H1 (cell line): ENCODE measurements around the gene ARHGAP26. TPM values are rescaled to one million over a fixed set of nuclear protein-coding genes. Genes with fewer than 3 reads are reported as not detected.

Experiments
- CTCF ChIA-PET: fragments of 300-600 bp; sonication (Branson Sonifier 250); formaldehyde crosslinking; loops from one replicate; lab custom pipeline; 2021; ENCODE audit not compliant: partially characterized antibody; lab: Charles Lee
- POLR2A ChIA-PET: fragments of 300-600 bp; sonication (Branson Sonifier 250); formaldehyde crosslinking; loops from one replicate; lab custom pipeline; 2021; ENCODE audit warnings: inconsistent platforms; ENCODE audit not compliant: partially characterized antibody; lab: Charles Lee
- DNase-seq, 2 experiments: peaks; one replicate each; pipeline versions ENCODE4 v3.0.0 to v3.0.0-alpha.2; 2010 to 2022; ENCODE audit warnings: low spot score in 2 of 2, low read depth in 1 of 2, mixed read lengths in 1 of 2
- FAIRE-seq: peaks from 2 replicates; lab custom pipeline; 2011; peaks lifted over from hg19 to GRCh38; lab: Jason Lieb, UNC
- H2AFZ ChIP-seq: 2 replicates; pipeline ENCODE4 v1.8.1; 2012; ENCODE audit warnings: low read length, inconsistent platforms
- H2AK5ac ChIP-seq: 2 replicates; pipeline ENCODE4 v1.6.1; 2013; ENCODE audit warnings: low read depth, low read length
- H2BK120ac ChIP-seq: replicated peaks from 2 replicates; pipeline ENCODE3; 2013; ENCODE audit warnings: low read depth, low read length, inconsistent platforms
- H2BK12ac ChIP-seq: 2 replicates; pipeline ENCODE4 v1.6.1; 2013; ENCODE audit warnings: low read depth, low read length
- H2BK15ac ChIP-seq: 2 replicates; pipeline ENCODE4 v1.6.1; 2013; ENCODE audit warnings: low read length
- H2BK20ac ChIP-seq: 2 replicates; pipeline ENCODE4 v1.6.1; 2013; ENCODE audit warnings: low read length
- H2BK5ac ChIP-seq: 2 replicates; pipeline ENCODE4 v1.6.1; 2013; ENCODE audit warnings: low read depth, low read length
- H3K14ac ChIP-seq: 2 replicates; pipeline ENCODE4 v1.6.1; 2013; ENCODE audit warnings: inconsistent platforms; ENCODE audit not compliant: insufficient read length
- H3K18ac ChIP-seq: 2 replicates; pipeline ENCODE4 v1.6.1; 2013; ENCODE audit warnings: low read length; ENCODE audit errors: extremely low read depth
- H3K23ac ChIP-seq: 2 replicates; pipeline ENCODE4 v1.6.1; 2013; ENCODE audit warnings: inconsistent platforms; ENCODE audit not compliant: insufficient read length
- H3K23me2 ChIP-seq: 2 replicates; pipeline ENCODE4 v1.6.1; 2013; ENCODE audit warnings: low read depth, low read length
- H3K27ac ChIP-seq: 2 replicates; pipeline ENCODE4 v1.6.1; 2011; ENCODE audit warnings: low read depth, low read length, inconsistent platforms
- H3K27me3 ChIP-seq, 4 experiments: replicated peaks in 1 of 4; 1 replicate in 1 of 4; 2 replicates in 3 of 4; pipeline versions ENCODE4 v1.6.1 to v1.8.1; 2011 to 2013; ENCODE audit warnings: low read length in 3 of 4, mild to moderate bottlenecking in 3 of 4, inconsistent platforms in 2 of 4, mixed read lengths in 2 of 4, moderate library complexity in 1 of 4; ENCODE audit not compliant: control insufficient read depth in 3 of 4, insufficient read depth in 3 of 4; ENCODE audit errors: extremely low read depth in 1 of 4
- H3K36me3 ChIP-seq, 4 experiments: 2 replicates each; pipeline versions ENCODE4 v1.6.1 to v1.8.1; 2011 to 2013; ENCODE audit warnings: mild to moderate bottlenecking in 4 of 4, low read length in 3 of 4, moderate library complexity in 2 of 4, control low read depth in 1 of 4, inconsistent platforms in 1 of 4; ENCODE audit not compliant: insufficient read depth in 4 of 4, control insufficient read depth in 2 of 4
- H3K4ac ChIP-seq: replicated peaks from 2 replicates; pipeline ENCODE3; 2013; ENCODE audit warnings: low read length, low read depth, mixed read lengths, inconsistent platforms; ENCODE audit not compliant: insufficient read length
- H3K4me1 ChIP-seq, 4 experiments: replicated peaks in 1 of 4; 1 replicate in 1 of 4; 2 replicates in 3 of 4; pipeline versions ENCODE4 v1.6.1 to v1.8.1; 2011 to 2013; ENCODE audit warnings: low read length in 3 of 4, inconsistent platforms in 2 of 4, mixed read lengths in 1 of 4; ENCODE audit not compliant: insufficient read depth in 4 of 4, control insufficient read depth in 3 of 4
- H3K4me2 ChIP-seq, 2 experiments: 2 replicates each; pipeline versions ENCODE4 v1.6.1 to v1.8.1; 2011 to 2013; ENCODE audit warnings: low read depth in 2 of 2, low read length in 2 of 2, control low read depth in 1 of 2, inconsistent platforms in 1 of 2, mild to moderate bottlenecking in 1 of 2; ENCODE audit not compliant: insufficient read depth in 1 of 2
- H3K4me3 ChIP-seq, 4 experiments: fragments of 200-600, 300-600 bp in 1 of 4; sonication (generic), shearing (Covaris generic), sonication (Bioruptor Twin) in 1 of 4; 2 replicates each; pipeline versions ENCODE4 v1.5.1 to v1.8.1; 2011 to 2016; ENCODE audit warnings: low read length in 4 of 4, low read depth in 3 of 4, control low read depth in 2 of 4, inconsistent platforms in 2 of 4, mild to moderate bottlenecking in 2 of 4, mixed read lengths in 1 of 4, moderate library complexity in 1 of 4; ENCODE audit not compliant: insufficient read depth in 2 of 4; ENCODE audit errors: extremely low read depth in 1 of 4
- H3K56ac ChIP-seq: replicated peaks from 2 replicates; pipeline ENCODE3; 2013; ENCODE audit warnings: low read depth, mild to moderate bottlenecking, mixed read lengths, low read length, inconsistent platforms; ENCODE audit not compliant: insufficient read length
- H3K79me1 ChIP-seq: 2 replicates; pipeline ENCODE4 v1.6.1; 2013; ENCODE audit warnings: low read depth, low read length, control low read depth
- H3K79me2 ChIP-seq, 2 experiments: 2 replicates each; pipeline versions ENCODE4 v1.6.1 to v1.8.1; 2012 to 2013; ENCODE audit warnings: low read length in 2 of 2, mild to moderate bottlenecking in 2 of 2, inconsistent platforms in 1 of 2; ENCODE audit not compliant: insufficient read depth in 2 of 2, control insufficient read depth in 1 of 2
- H3K9ac ChIP-seq, 4 experiments: replicated peaks in 1 of 4; 1 replicate in 1 of 4; 2 replicates in 3 of 4; pipeline versions ENCODE4 v1.6.1 to v1.8.1; 2011 to 2013; ENCODE audit warnings: low read depth in 3 of 4, low read length in 3 of 4, control low read depth in 2 of 4, mild to moderate bottlenecking in 2 of 4, moderate library complexity in 2 of 4, inconsistent platforms in 1 of 4; ENCODE audit errors: extremely low read depth in 1 of 4
- H3K9me3 ChIP-seq, 2 experiments: 2 replicates each; pipeline versions ENCODE4 v1.6.1 to v1.8.1; 2012 to 2013; ENCODE audit warnings: mild to moderate bottlenecking in 2 of 2, moderate library complexity in 2 of 2, control low read depth in 1 of 2, inconsistent platforms in 1 of 2, low read depth in 1 of 2, low read length in 1 of 2, mixed read lengths in 1 of 2; ENCODE audit not compliant: insufficient read depth in 2 of 2
- H4K20me1 ChIP-seq, 2 experiments: replicated peaks in 1 of 2; 2 replicates each; pipeline versions ENCODE3 to v1.8.1; 2011 to 2013; ENCODE audit warnings: inconsistent platforms in 2 of 2, low read length in 2 of 2, mild to moderate bottlenecking in 1 of 2; ENCODE audit not compliant: insufficient read depth in 2 of 2, control insufficient read depth in 1 of 2
- H4K5ac ChIP-seq: 2 replicates; pipeline ENCODE4 v1.6.1; 2013; ENCODE audit warnings: low read length, low read depth, mixed read lengths, inconsistent platforms; ENCODE audit not compliant: insufficient read length
- H4K8ac ChIP-seq: 2 replicates; pipeline ENCODE4 v1.8.0; 2013; ENCODE audit warnings: mild to moderate bottlenecking, moderate library complexity, low read length, inconsistent platforms; ENCODE audit not compliant: insufficient read depth; ENCODE audit errors: extremely low read depth
- H4K91ac ChIP-seq: replicated peaks from 2 replicates; pipeline ENCODE3; 2013; ENCODE audit warnings: low read length, mixed read lengths, inconsistent platforms; ENCODE audit not compliant: insufficient read length
- GABPA ChIP-seq: IDR thresholded peaks from 2 replicates; pipeline ENCODE4 v1.6.1; 2011; ENCODE audit warnings: mild to moderate bottlenecking, low read length, moderate library complexity, borderline replicate concordance; ENCODE audit not compliant: insufficient read depth
- SAP30 ChIP-seq: fragments of 300-600 bp; sonication (generic); IDR thresholded peaks from 2 replicates; pipeline ENCODE4 v1.7.1; 2012; ENCODE audit warnings: low read length, moderate library complexity, mild to moderate bottlenecking, inconsistent platforms; ENCODE audit not compliant: insufficient read depth, insufficient replicate concordance
- ZNF274 ChIP-seq: IDR thresholded peaks from 2 replicates; pipeline ENCODE4 v1.7.0; 2012; ENCODE audit warnings: low read length, borderline replicate concordance; ENCODE audit errors: extremely low read depth
- WGBS, 2 experiments: shearing (Covaris generic) in 1 of 2; methylation state at CpG; one replicate each; pipeline versions ENCODE4 v1.1.6 to v1.1.7; 2013 to 2015; ENCODE audit warnings: low lambda C conversion rate in 2 of 2, mixed read lengths in 2 of 2, inconsistent platforms in 1 of 2, low coverage in 1 of 2, missing lambda C conversion rate in 1 of 2; ENCODE audit not compliant: insufficient replicate concordance in 2 of 2, insufficient coverage in 1 of 2, insufficient read length in 1 of 2; ENCODE audit errors: extremely low coverage in 1 of 2, missing lambda C conversion rate in 1 of 2; 5-methylcytosine and 5-hydroxymethylcytosine counted together
- polyA plus RNA-seq, 7 experiments: library from polyadenylated mRNA; depleted of rRNA in 3 of 7; stranded (reverse) in 5 of 7; unstranded in 2 of 7; fragments of >200 nt in 5 of 7; fragments of 200-250 nt in 2 of 7; gene quantifications; 1 replicate in 5 of 7; 2 replicates in 1 of 7; 4 replicates in 1 of 7; pipeline versions ENCODE4 v1.2.1 to v1.2.3, GENCODE V29; 2011 to 2013; ENCODE audit warnings: missing spikeins in 2 of 7, mixed read lengths in 2 of 7
- total RNA-seq: library from RNA; stranded (reverse); fragmentation: NEBNext Ultra II Directional; extraction: Animal tissue kit (Norgen Biotek cat#: 25700); gene quantifications from 2 replicates; pipeline ENCODE4 v1.2.1, GENCODE V29; 2021

The ARHGAP26 gene
- total and polyA plus RNA-seq, 2 of the 8 experiments (the other 6 are each of a cell fraction or from before 2014, with no cell fraction given): 7.1 to 24.8 TPM

GRCh38 chr5:142870532-142871362 lies 100.6 kb downstream of the ARHGAP26 start:
- Histone ChIP-seq H2AK5ac (no peak overlapping the region), H3K4ac (no peak overlapping the region), H2BK20ac (no peak overlapping the region), H3K4me3 (no peak overlapping the region), H3K23ac (no peak overlapping the region), H3K56ac (no peak overlapping the region), H2BK15ac (no peak overlapping the region), H3K9ac (no peak overlapping the region), H2BK5ac (no peak overlapping the region), H3K4me1 (peaks cover 3 to 12% (median 7%) of the 10 kb centered on the region in 4 experiments; a peak in 6 of 7 replicates), H3K4me2 (no peak overlapping the region), H4K8ac (no peak overlapping the region), H2AFZ (no peak overlapping the region), H3K79me1 (peaks cover 8% of the 10 kb centered on the region), H3K18ac (no peak overlapping the region), H3K23me2 (no peaks in the 10 kb centered on the region), H4K5ac (no peak overlapping the region), H3K79me2 (peaks cover 3 to 18% of the 10 kb centered on the region in 2 experiments; a peak in 3 of 4 replicates), H4K20me1 (no peaks in the 10 kb centered on the region), H3K9me3 (no peaks in the 10 kb centered on the region), H3K36me3 (no peaks in the 10 kb centered on the region), H3K27me3 (no peaks in the 10 kb centered on the region), H3K14ac (no peak overlapping the region), H2BK120ac (no peak overlapping the region), H2BK12ac (no peak overlapping the region), H4K91ac (no peak overlapping the region), H3K27ac (no peak overlapping the region)
- no peak for FAIRE-seq
- ChIA-PET POLR2A (interaction anchor here (1.3 to 2.6 kb wide), 3 partner anchors 10 to 168 kb away, joined by 3 to 8 read pairs (median 4); no protein-coding TSS in a partner anchor), CTCF (interaction anchor here (0.8 to 26.2 kb wide), 14 partner anchors 12 to 204 kb away, joined by 3 to 632 read pairs (median 4); partner anchors contain the start of gene ARHGAP26)
- no peak for DNase-seq
- TF ChIP-seq GABPA (no peak), ZNF274 (no peak), SAP30 (no peak)
- WGBS, 2 experiments: 88% methylated on average over 9 of the region's 9 CpGs; no CpG with 5 or more reads in 1 of the 2 experiments
